ENCODE results near the gene UBQLN4. TPM values are rescaled to one million over a fixed set of nuclear protein-coding genes. Genes with fewer than 3 reads are reported as not detected.
A peak's percentile ranks its signal among the peaks of the same experiment; 100 is the strongest.

Gene UBQLN4
- total RNA-seq, 2 experiments from 2014 or later: 30.8 to 34.0 TPM

- H3K4me3 Mint-ChIP-seq: peak within 1 kb of the TSS; percentile 87
- peak; percentile 93 for DNase-seq
- H3K27me3 Mint-ChIP-seq: no peaks in the 10 kb centered on the region
- peaks cover 28% of the 10 kb centered on the region for H3K4me1 Mint-ChIP-seq
- ChIA-PET CTCF (interaction anchor here (0.6 to 2.2 kb wide), 3 partner anchors 11 to 34 kb away, joined by 3 to 8 read pairs (median 4); partner anchors contain the start of gene LAMTOR2), POLR2A (no interaction called here)
- peaks cover 30% of the 10 kb centered on the region for H3K36me3 Mint-ChIP-seq (ENCODE audit: low read depth)
- H3K27ac Mint-ChIP-seq: peak within 1 kb of the TSS; percentile 95
- H3K9me3 Mint-ChIP-seq: no peaks in the 10 kb centered on the region
Observed at GRCh38 chr1:156020293-156021092, 33.1 kb downstream of the UBQLN4 start, which contains the start of gene SSR2. TSS of gene SSR2 (minus strand) at chr1:156020951. CDS start at chr1:156020167, 784 bp downstream.

GRCh38 chr1:156019946-156020292, 33.7 kb downstream of the UBQLN4 start:
- DNase-seq: no peak
- Mint-ChIP-seq H3K4me1 (peaks cover 27% of the 10 kb centered on the region), H3K36me3 (ENCODE audit: low read depth) (peaks cover 30% of the 10 kb centered on the region), H3K4me3 (peak overlapping the region; percentile 87), H3K9me3 (no peaks in the 10 kb centered on the region), H3K27me3 (no peaks in the 10 kb centered on the region), H3K27ac (peak overlapping the region; percentile 95)
- CTCF ChIA-PET: interaction anchor here (0.6 to 2.2 kb wide), 2 partner anchors 11 to 34 kb away, joined by 3 to 8 read pairs; partner anchors contain the start of gene LAMTOR2
- POLR2A ChIA-PET: no interaction called here

GRCh38 chr1:156014829-156015228, 38.8 kb downstream of the UBQLN4 start:
- ChIA-PET CTCF (interaction anchor here (0.6 kb wide), 1 partner anchor 57 kb away, joined by 3 read pairs; no protein-coding TSS in a partner anchor), POLR2A (no interaction called here)
- DNase-seq: no peak
- H3K4me1 Mint-ChIP-seq: peaks cover 20% of the 10 kb centered on the region
- no peak overlapping the region for H3K4me3 Mint-ChIP-seq
- peaks cover 57% of the 10 kb centered on the region for H3K36me3 Mint-ChIP-seq (ENCODE audit: low read depth)
- H3K9me3 Mint-ChIP-seq: no peaks in the 10 kb centered on the region
- H3K27ac Mint-ChIP-seq: no peak overlapping the region
- no peaks in the 10 kb centered on the region for H3K27me3 Mint-ChIP-seq

- H3K36me3 Mint-ChIP-seq (ENCODE audit: low read depth): peaks cover 57% of the 10 kb centered on the region
- no peaks in the 10 kb centered on the region for H3K27me3 Mint-ChIP-seq
- H3K4me3 Mint-ChIP-seq: no peak overlapping the region
- H3K4me1 Mint-ChIP-seq: peaks cover 18% of the 10 kb centered on the region
- ChIA-PET CTCF (interaction anchor here (0.6 to 1.3 kb wide), 2 partner anchors 23 to 349 kb away, joined by 3 read pairs; no protein-coding TSS in a partner anchor), POLR2A (no interaction called here)
- no peak for DNase-seq
- H3K27ac Mint-ChIP-seq: no peak overlapping the region
- no peaks in the 10 kb centered on the region for H3K9me3 Mint-ChIP-seq
Observed at GRCh38 chr1:156012051-156012817, 41.4 kb downstream of the UBQLN4 start.

- Mint-ChIP-seq H3K27me3 (no peaks in the 10 kb centered on the region), H3K27ac (no peak overlapping the region), H3K9me3 (no peaks in the 10 kb centered on the region), H3K4me1 (peaks cover 35% of the 10 kb centered on the region), H3K36me3 (ENCODE audit: low read depth) (peaks cover 56% of the 10 kb centered on the region), H3K4me3 (no peak overlapping the region)
- DNase-seq: no peak
- ChIA-PET POLR2A (no interaction called here), CTCF (interaction anchor here (1.4 kb wide), 1 partner anchor 57 kb away, joined by 5 read pairs; no protein-coding TSS in a partner anchor)
Observed at GRCh38 chr1:156009404-156009803, 44.2 kb downstream of the UBQLN4 start.

- Mint-ChIP-seq H3K4me1 (peaks cover 39% of the 10 kb centered on the region), H3K4me3 (no peak overlapping the region), H3K27me3 (no peaks in the 10 kb centered on the region), H3K9me3 (no peaks in the 10 kb centered on the region), H3K27ac (peak overlapping the region; percentile 77), H3K36me3 (ENCODE audit: low read depth) (peaks cover 41% of the 10 kb centered on the region)
- ChIA-PET POLR2A (interaction anchor here (0.6 to 1.2 kb wide), 2 partner anchors 31 to 61 kb away, joined by 3 to 4 read pairs; no protein-coding TSS in a partner anchor), CTCF (interaction anchor here (0.7 to 0.9 kb wide), 2 partner anchors 28 to 63 kb away, joined by 3 read pairs; no protein-coding TSS in a partner anchor)
- DNase-seq: no peak
Observed at GRCh38 chr1:156006666-156007376, 46.8 kb downstream of the UBQLN4 start.

GRCh38 chr1:156004843-156005584, 48.6 kb downstream of the UBQLN4 start:
- Mint-ChIP-seq H3K4me1 (peaks cover 38% of the 10 kb centered on the region), H3K27me3 (no peaks in the 10 kb centered on the region), H3K36me3 (ENCODE audit: low read depth) (peaks cover 25% of the 10 kb centered on the region), H3K27ac (peak overlapping the region; percentile 86), H3K4me3 (peak overlapping the region; percentile 39), H3K9me3 (no peaks in the 10 kb centered on the region)
- ChIA-PET CTCF (interaction anchor here (0.5 to 2.2 kb wide), 4 partner anchors 9 to 177 kb away, joined by 3 to 6 read pairs (median 4); no protein-coding TSS in a partner anchor), POLR2A (interaction anchor here (0.6 kb wide), 1 partner anchor 58 kb away, joined by 3 read pairs; no protein-coding TSS in a partner anchor)
- DNase-seq: peak; percentile 47

- POLR2A ChIA-PET: no interaction called here
- no peak overlapping the region for H3K4me3 Mint-ChIP-seq
- no peaks in the 10 kb centered on the region for H3K9me3 Mint-ChIP-seq
- CTCF ChIA-PET: interaction anchor here (0.9 to 2.2 kb wide), 2 partner anchors 7 to 170 kb away, joined by 3 to 6 read pairs; no protein-coding TSS in a partner anchor
- no peak for DNase-seq
- H3K27ac Mint-ChIP-seq: no peak overlapping the region
- H3K4me1 Mint-ChIP-seq: peaks cover 34% of the 10 kb centered on the region
- H3K27me3 Mint-ChIP-seq: no peaks in the 10 kb centered on the region
- peaks cover 17% of the 10 kb centered on the region for H3K36me3 Mint-ChIP-seq (ENCODE audit: low read depth)
Observed at GRCh38 chr1:156003923-156004188, 49.7 kb downstream of the UBQLN4 start.

GRCh38 chr1:156002188-156002911, 51.2 kb downstream of the UBQLN4 start:
- POLR2A ChIA-PET: no interaction called here
- CTCF ChIA-PET: interaction anchor here (1.1 to 2.0 kb wide), 2 partner anchors 13 to 40 kb away, joined by 3 to 11 read pairs; no protein-coding TSS in a partner anchor
- H3K36me3 Mint-ChIP-seq (ENCODE audit: low read depth): peaks cover 11% of the 10 kb centered on the region
- no peaks in the 10 kb centered on the region for H3K9me3 Mint-ChIP-seq
- H3K27me3 Mint-ChIP-seq: no peaks in the 10 kb centered on the region
- H3K4me1 Mint-ChIP-seq: peaks cover 28% of the 10 kb centered on the region
- DNase-seq: no peak
- H3K4me3 Mint-ChIP-seq: no peak overlapping the region
- peak overlapping the region; percentile 56 for H3K27ac Mint-ChIP-seq

GRCh38 chr1:156001662-156002171, 51.9 kb downstream of the UBQLN4 start:
- POLR2A ChIA-PET: no interaction called here
- CTCF ChIA-PET: interaction anchor here (0.8 to 2.0 kb wide), 3 partner anchors 13 to 39 kb away, joined by 3 to 11 read pairs (median 3); no protein-coding TSS in a partner anchor
- Mint-ChIP-seq H3K4me1 (peaks cover 27% of the 10 kb centered on the region), H3K36me3 (ENCODE audit: low read depth) (peaks cover 5% of the 10 kb centered on the region), H3K4me3 (no peak overlapping the region), H3K27me3 (no peaks in the 10 kb centered on the region), H3K27ac (peak overlapping the region; percentile 56), H3K9me3 (no peaks in the 10 kb centered on the region)
- DNase-seq: no peak

GRCh38 chr1:156001021-156001661, 52.5 kb downstream of the UBQLN4 start:
- H3K9me3 Mint-ChIP-seq: no peaks in the 10 kb centered on the region
- no peak for DNase-seq
- CTCF ChIA-PET: interaction anchor here (0.8 to 2.0 kb wide), 3 partner anchors 12 to 39 kb away, joined by 3 to 11 read pairs (median 3); no protein-coding TSS in a partner anchor
- peaks cover 25% of the 10 kb centered on the region for H3K4me1 Mint-ChIP-seq
- POLR2A ChIA-PET: no interaction called here
- H3K36me3 Mint-ChIP-seq (ENCODE audit: low read depth): peaks cover 3% of the 10 kb centered on the region
- no peaks in the 10 kb centered on the region for H3K27me3 Mint-ChIP-seq
- no peak overlapping the region for H3K27ac Mint-ChIP-seq
- no peak overlapping the region for H3K4me3 Mint-ChIP-seq
